HG03442 (cell line): Measurements from ENCODE around the gene EEPD1.
"Not testable (repeated sequence)": the region's sequence is repeated elsewhere in the genome, so short reads cannot be mapped to it uniquely, and the experiment has no call there.

Experiments used
- ATAC-seq: cut with Tn5 transposase; IDR thresholded peaks from one replicate; pipeline ENCODE4 v1.9.1; 2021; ENCODE audit warnings: mild to moderate bottlenecking, moderate library complexity; ENCODE audit not compliant: unreplicated experiment

Gene EEPD1

GRCh38 chr7:36128448-36129047 lies 24.5 kb upstream of the EEPD1 start:
- no peak for ATAC-seq

- no peak for ATAC-seq
Measured at GRCh38 chr7:36129048-36129534, 24.0 kb upstream of the EEPD1 start.

- ATAC-seq: no peak
Measured at GRCh38 chr7:36130236-36130945, 22.7 kb upstream of the EEPD1 start.

- ATAC-seq: no peak
Measured at GRCh38 chr7:36131026-36131425, 22.0 kb upstream of the EEPD1 start.

GRCh38 chr7:36131499-36131898 lies 21.6 kb upstream of the EEPD1 start:
- no peak for ATAC-seq

GRCh38 chr7:36132012-36132411 lies 21.0 kb upstream of the EEPD1 start:
- no peak for ATAC-seq

GRCh38 chr7:36135700-36136099 lies 17.4 kb upstream of the EEPD1 start:
- no peak for ATAC-seq

- ATAC-seq: no peak
Measured at GRCh38 chr7:36137258-36137657, 15.8 kb upstream of the EEPD1 start.

GRCh38 chr7:36137754-36138153 lies 15.3 kb upstream of the EEPD1 start:
- ATAC-seq: no peak

GRCh38 chr7:36138209-36138608 lies 14.8 kb upstream of the EEPD1 start:
- no peak for ATAC-seq

GRCh38 chr7:36141351-36141750 lies 11.7 kb upstream of the EEPD1 start:
- ATAC-seq: no peak

- no peak for ATAC-seq
Measured at GRCh38 chr7:36141850-36142249, 11.2 kb upstream of the EEPD1 start.

GRCh38 chr7:36144189-36144588 lies 8.9 kb upstream of the EEPD1 start:
- no peak for ATAC-seq

GRCh38 chr7:36145686-36146085 lies 7.4 kb upstream of the EEPD1 start:
- ATAC-seq: no peak

- no peak for ATAC-seq
Measured at GRCh38 chr7:36147361-36147760, 5.7 kb upstream of the EEPD1 start.

GRCh38 chr7:36148422-36149065 lies 4.5 kb upstream of the EEPD1 start:
- no peak for ATAC-seq

- not testable (repeated sequence) for ATAC-seq
Measured at GRCh38 chr7:36149240-36149639, 3.8 kb upstream of the EEPD1 start.

- no peak for ATAC-seq
Measured at GRCh38 chr7:36149694-36150452, 3.2 kb upstream of the EEPD1 start.

- no peak for ATAC-seq
Measured at GRCh38 chr7:36151921-36152755, 916 bp upstream of the EEPD1 start.

GRCh38 chr7:36153571-36154097 lies 580 bp downstream of the EEPD1 start:
- ATAC-seq: peak; percentile 5
